ENCODE measurements around the gene PTPRCAP. TPM values are rescaled to one million over a fixed set of nuclear protein-coding genes. Genes with fewer than 3 reads are reported as not detected.
"Not testable (repeated sequence)": the region's sequence is repeated elsewhere in the genome, so short reads cannot be mapped to it uniquely, and the experiment has no call there.

Gene PTPRCAP
- total and polyA plus RNA-seq, 9 donors, result 0.84 to 1.5 (median 1.2) TPM

GRCh38 chr11:67407688-67408163 is 29.8 kb downstream of the PTPRCAP start:
- Histone ChIP-seq H3K4me3 (ENCODE audit: low read length) (no peak overlapping the region), H3K4me1 (ENCODE audit: control insufficient read depth, insufficient read depth, low read length) (peaks cover 45% of the 10 kb centered on the region), H3K36me3 (ENCODE audit: control insufficient read depth, insufficient read depth, low read length) (no peaks in the 10 kb centered on the region), H3K9me3 (replicated peaks; ENCODE audit: control insufficient read depth, low read depth, low read length) (no peaks in the 10 kb centered on the region), H3K27ac (ENCODE audit: low read length) (no peak overlapping the region), H3K27me3 (ENCODE audit: control insufficient read depth, insufficient read depth, low read length) (peaks cover 39% of the 10 kb centered on the region)
- WGBS (ENCODE audit: insufficient coverage), result 59% methylated on average over 7 of the region's 12 CpGs
- DNase-seq, result no peak

DNA sequence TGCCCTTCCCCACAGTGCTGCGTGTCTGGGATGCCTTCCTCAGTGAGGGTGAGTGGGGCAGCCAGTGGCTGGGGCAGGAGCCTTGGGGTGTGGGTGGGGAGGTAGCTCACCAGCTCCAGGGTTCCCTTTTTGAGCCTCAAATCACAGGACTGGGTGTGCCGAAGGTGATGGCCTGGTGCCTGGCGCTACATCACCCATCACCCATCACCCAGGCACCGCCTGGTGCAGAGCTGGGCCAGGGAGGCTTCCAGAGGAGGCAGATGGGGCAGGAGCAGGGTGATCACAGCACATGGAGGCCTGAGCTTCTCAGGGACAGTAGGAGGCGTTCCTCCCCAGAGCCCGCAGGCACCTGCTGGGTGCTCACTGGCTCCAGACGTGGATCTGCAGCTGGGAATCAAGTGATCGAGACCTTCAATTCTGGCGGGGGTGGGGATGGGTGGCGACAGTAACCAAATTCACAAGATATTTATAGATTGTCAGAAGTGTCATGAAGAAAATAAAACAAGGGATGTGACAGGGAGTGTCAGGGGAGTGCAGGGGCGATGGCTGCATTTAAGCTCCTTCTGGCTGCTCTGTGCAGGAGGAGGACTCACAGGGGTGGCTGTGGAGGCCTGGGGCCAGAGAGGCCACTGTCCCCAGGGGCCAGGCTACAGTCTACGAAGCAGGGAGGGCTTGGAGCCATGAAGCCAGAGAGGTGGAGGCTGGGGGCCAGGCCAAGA is 30.4 kb downstream of the PTPRCAP start:
- no peak for DNase-seq
- no peak overlapping the region for H3K27ac ChIP-seq (ENCODE audit: low read length)
- H3K36me3 ChIP-seq (ENCODE audit: control insufficient read depth, insufficient read depth, low read length), result no peaks in the 10 kb centered on the region
- no peak overlapping the region for H3K4me3 ChIP-seq (ENCODE audit: low read length)
- peaks cover 38% of the 10 kb centered on the region for H3K27me3 ChIP-seq (ENCODE audit: control insufficient read depth, insufficient read depth, low read length)
- peaks cover 47% of the 10 kb centered on the region for H3K4me1 ChIP-seq (ENCODE audit: control insufficient read depth, insufficient read depth, low read length)
- H3K9me3 ChIP-seq (replicated peaks; ENCODE audit: control insufficient read depth, low read depth, low read length), result no peaks in the 10 kb centered on the region
- 54% methylated on average over 5 of the region's 12 CpGs for WGBS (ENCODE audit: insufficient coverage)

DNA sequence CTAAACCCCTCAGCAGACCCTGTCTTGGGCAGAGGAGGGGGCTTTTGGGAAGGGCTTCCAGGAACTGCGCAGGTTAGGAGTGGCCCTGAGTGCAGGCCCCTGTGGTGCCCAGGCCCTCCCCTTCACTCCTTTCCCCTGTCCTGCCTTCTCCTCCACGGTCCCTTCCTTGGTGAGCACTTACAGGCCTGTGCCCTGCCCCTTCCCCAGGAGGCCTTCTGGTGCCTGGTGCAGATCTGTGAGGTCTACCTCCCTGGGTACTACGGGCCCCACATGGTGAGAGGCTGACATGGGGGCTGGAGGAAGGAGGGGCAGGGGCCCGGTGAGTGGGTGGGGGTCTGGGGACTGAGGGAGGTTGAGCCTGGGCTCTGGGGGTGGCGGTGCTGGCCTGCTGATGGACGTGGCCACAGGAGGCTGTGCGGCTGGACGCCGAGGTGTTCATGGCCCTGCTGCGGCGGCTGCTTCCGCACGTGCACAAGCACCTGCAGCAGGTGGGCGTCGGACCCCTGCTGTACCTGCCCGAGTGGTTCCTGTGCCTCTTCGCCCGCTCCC is 31.0 kb downstream of the PTPRCAP start:
- Histone ChIP-seq H3K4me1 (ENCODE audit: control insufficient read depth, insufficient read depth, low read length) (peaks cover 49% of the 10 kb centered on the region), H3K4me3 (ENCODE audit: low read length) (no peak overlapping the region), H3K27ac (ENCODE audit: low read length) (no peak overlapping the region), H3K9me3 (replicated peaks; ENCODE audit: control insufficient read depth, low read depth, low read length) (no peaks in the 10 kb centered on the region), H3K27me3 (ENCODE audit: control insufficient read depth, insufficient read depth, low read length) (peaks cover 32% of the 10 kb centered on the region), H3K36me3 (ENCODE audit: control insufficient read depth, insufficient read depth, low read length) (no peaks in the 10 kb centered on the region)
- 85% methylated on average over 16 of the region's 18 CpGs for WGBS (ENCODE audit: insufficient coverage)
- no peak for DNase-seq

GRCh38 chr11:67405688-67406339 is 31.7 kb downstream of the PTPRCAP start:
- Histone ChIP-seq H3K27me3 (ENCODE audit: control insufficient read depth, insufficient read depth, low read length) (peaks cover 25% of the 10 kb centered on the region), H3K36me3 (ENCODE audit: control insufficient read depth, insufficient read depth, low read length) (no peaks in the 10 kb centered on the region), H3K4me3 (ENCODE audit: low read length) (no peak overlapping the region), H3K9me3 (replicated peaks; ENCODE audit: control insufficient read depth, low read depth, low read length) (no peaks in the 10 kb centered on the region), H3K27ac (ENCODE audit: low read length) (no peak overlapping the region), H3K4me1 (ENCODE audit: control insufficient read depth, insufficient read depth, low read length) (peaks cover 48% of the 10 kb centered on the region)
- no peak for DNase-seq
- 80% methylated on average over 6 of the region's 9 CpGs for WGBS (ENCODE audit: insufficient coverage)

DNA sequence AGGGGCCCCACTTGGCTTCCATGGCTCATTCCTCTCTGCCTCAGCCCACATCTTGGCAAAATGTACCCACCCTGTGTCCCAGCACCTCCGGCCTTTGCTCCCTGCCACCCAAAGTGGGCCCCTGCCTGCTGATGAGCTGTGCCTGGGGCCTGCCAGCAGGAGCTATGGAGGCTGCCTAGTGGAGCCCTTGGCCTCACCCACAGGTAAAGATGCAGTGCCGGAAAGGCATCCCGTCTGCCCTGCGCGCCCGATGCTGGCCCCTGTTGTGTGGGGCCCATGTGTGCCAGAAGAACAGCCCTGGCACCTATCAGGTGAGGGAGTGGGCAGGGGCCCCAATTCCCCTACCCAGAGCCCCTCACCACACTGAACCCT is 32.3 kb downstream of the PTPRCAP start:
- Histone ChIP-seq H3K4me1 (ENCODE audit: control insufficient read depth, insufficient read depth, low read length) (peaks cover 48% of the 10 kb centered on the region), H3K27ac (ENCODE audit: low read length) (no peak overlapping the region), H3K36me3 (ENCODE audit: control insufficient read depth, insufficient read depth, low read length) (peaks cover 5% of the 10 kb centered on the region), H3K4me3 (ENCODE audit: low read length) (no peak overlapping the region), H3K9me3 (replicated peaks; ENCODE audit: control insufficient read depth, low read depth, low read length) (no peaks in the 10 kb centered on the region), H3K27me3 (ENCODE audit: control insufficient read depth, insufficient read depth, low read length) (peaks cover 19% of the 10 kb centered on the region)
- WGBS (ENCODE audit: insufficient coverage), result 82% methylated on average over 2 of the region's 6 CpGs
- DNase-seq, result no peak

DNA sequence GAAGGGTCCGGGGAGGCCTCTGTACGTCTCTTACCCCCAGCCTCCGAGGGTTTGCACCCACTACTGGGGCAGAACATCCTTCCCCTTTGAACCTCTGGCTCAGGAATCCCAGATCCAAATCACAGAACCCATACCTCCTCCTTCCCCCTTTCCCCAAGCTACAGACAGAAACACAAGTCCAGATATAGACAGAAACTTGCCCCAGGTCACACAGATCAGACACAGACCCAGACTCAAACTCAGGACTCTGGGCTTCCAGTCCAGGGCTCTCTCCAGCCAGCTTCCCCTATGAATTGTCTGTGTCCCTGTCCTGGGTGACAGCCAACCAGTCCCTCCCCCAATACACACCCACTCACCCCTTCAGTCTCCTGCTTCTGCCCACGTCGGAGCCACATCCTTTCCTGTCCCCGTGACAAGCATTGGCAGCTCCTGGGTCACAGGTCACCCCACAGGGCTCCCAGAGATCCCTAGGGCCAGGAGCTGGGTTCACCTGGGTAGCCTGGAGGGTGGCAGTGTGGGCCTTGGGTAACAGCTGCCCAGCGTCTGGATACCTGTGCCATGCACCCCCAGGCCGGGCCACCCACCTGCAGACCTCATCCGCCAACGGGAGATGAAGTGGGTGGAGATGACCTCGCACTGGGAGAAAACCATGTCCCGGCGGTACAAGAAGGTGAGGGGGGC is 32.8 kb downstream of the PTPRCAP start:
- peak overlapping the region; percentile 15 for H3K4me3 ChIP-seq (ENCODE audit: low read length)
- peaks cover 14% of the 10 kb centered on the region for H3K27me3 ChIP-seq (ENCODE audit: control insufficient read depth, insufficient read depth, low read length)
- no peaks in the 10 kb centered on the region for H3K9me3 ChIP-seq (replicated peaks; ENCODE audit: control insufficient read depth, low read depth, low read length)
- H3K36me3 ChIP-seq (ENCODE audit: control insufficient read depth, insufficient read depth, low read length), result peaks cover 7% of the 10 kb centered on the region
- no peak overlapping the region for H3K27ac ChIP-seq (ENCODE audit: low read length)
- H3K4me1 ChIP-seq (ENCODE audit: control insufficient read depth, insufficient read depth, low read length), result peaks cover 47% of the 10 kb centered on the region
- DNase-seq, result no peak
- WGBS (ENCODE audit: insufficient coverage), result 65% methylated on average over 10 of the region's 13 CpGs

- not testable (repeated sequence) for DNase-seq; H3K27ac ChIP-seq (ENCODE audit: low read length); H3K9me3 ChIP-seq (replicated peaks; ENCODE audit: control insufficient read depth, low read depth, low read length); H3K27me3 ChIP-seq (ENCODE audit: control insufficient read depth, insufficient read depth, low read length); H3K4me3 ChIP-seq (ENCODE audit: low read length)
- Histone ChIP-seq H3K36me3 (ENCODE audit: control insufficient read depth, insufficient read depth, low read length) (peaks cover 23% of the 10 kb centered on the region), H3K4me1 (ENCODE audit: control insufficient read depth, insufficient read depth, low read length) (peaks cover 39% of the 10 kb centered on the region)
- 94% methylated on average over 5 of the region's 9 CpGs for WGBS (ENCODE audit: insufficient coverage)
These were observed 34.4 kb downstream of the PTPRCAP start for GRCh38 chr11:67403085-67403484.

DNA sequence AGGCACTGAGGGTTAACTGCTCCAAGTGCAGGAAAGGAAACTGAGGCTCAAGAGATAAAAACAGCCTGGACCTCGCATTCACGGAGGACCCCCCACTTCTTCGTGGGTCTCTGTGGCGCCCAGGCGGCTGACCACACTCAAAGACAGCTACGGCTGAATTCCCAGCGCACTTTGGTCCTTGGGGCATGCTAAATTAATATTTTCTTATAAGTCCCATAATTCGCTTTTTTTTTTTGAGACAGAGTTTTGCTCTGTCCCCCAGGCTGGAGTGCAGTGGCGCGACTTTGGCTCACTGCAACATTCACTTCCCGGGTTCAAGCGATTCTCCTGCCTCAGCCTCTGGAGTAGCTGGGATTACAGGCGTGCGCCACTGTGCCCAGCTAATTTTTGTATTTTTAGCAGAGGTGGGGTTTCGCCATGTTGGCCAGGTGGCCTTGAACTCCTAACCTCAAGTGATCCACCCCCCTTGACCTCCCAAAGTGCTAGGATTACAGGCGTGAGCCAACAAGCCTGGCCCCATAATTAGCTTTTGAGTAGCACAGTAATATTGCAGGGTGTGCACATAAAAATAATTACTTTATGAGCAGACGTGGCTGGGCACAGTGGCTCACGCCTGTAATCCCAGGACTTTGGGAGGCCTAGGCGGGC is 35.2 kb downstream of the PTPRCAP start:
- not testable (repeated sequence) for H3K9me3 ChIP-seq (replicated peaks; ENCODE audit: control insufficient read depth, low read depth, low read length); DNase-seq; H3K27me3 ChIP-seq (ENCODE audit: control insufficient read depth, insufficient read depth, low read length)
- 62% methylated on average over 13 of the region's 19 CpGs for WGBS (ENCODE audit: insufficient coverage)
- peaks cover 30% of the 10 kb centered on the region for H3K36me3 ChIP-seq (ENCODE audit: control insufficient read depth, insufficient read depth, low read length)
- H3K27ac ChIP-seq (ENCODE audit: low read length), result peak overlapping the region; percentile 92
- peaks cover 34% of the 10 kb centered on the region for H3K4me1 ChIP-seq (ENCODE audit: control insufficient read depth, insufficient read depth, low read length)
- peak overlapping the region; percentile 45 for H3K4me3 ChIP-seq (ENCODE audit: low read length)

DNA sequence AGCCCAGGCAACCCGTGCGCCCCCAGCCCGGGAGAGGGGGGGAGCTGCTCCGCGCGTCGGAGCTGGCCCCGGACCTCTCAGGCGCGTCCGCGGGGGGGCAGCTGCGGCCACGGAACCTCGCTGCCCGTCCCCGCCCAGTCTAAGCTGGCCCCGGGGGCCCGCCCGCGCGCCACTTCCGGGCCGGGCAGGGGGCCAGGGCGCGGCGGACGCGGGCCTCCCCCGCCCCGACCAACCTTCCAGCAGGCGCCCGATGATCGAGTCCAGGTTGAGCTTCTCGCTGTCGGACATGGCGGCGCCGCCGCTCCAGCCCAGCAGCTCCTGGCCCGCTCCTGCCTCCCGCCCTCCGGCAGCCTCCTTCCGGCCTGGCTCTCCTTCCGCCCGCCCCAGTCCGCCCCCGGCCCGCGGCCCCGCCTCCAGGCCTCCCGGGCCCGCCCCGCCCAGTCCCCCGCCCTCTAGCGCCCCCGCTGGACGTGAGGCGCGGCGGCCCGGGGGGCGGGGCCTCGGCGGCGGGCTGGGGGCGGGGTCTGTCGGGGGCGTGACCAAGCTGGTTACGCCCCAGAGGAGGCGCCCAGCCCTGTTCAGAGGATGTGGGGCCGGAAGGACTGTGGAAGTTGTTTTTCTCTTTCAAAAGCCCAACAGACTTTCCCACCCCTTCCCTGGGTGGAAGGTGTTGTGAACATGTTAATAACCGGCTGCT is 35.8 kb downstream of the PTPRCAP start, which contains the start of gene PPP1CA:
Gene PPP1CA, minus strand, starts transcription at position 364 of the 697 bp plus-strand sequence. Its CDS starts 76 bp downstream, at position 288.
- Histone ChIP-seq H3K27me3 (ENCODE audit: control insufficient read depth, insufficient read depth, low read length) (peaks cover 4% of the 10 kb centered on the region), H3K4me3 (ENCODE audit: low read length) (peak within 1 kb of the TSS; percentile 99), H3K36me3 (ENCODE audit: control insufficient read depth, insufficient read depth, low read length) (peaks cover 37% of the 10 kb centered on the region), H3K4me1 (ENCODE audit: control insufficient read depth, insufficient read depth, low read length) (peaks cover 40% of the 10 kb centered on the region), H3K27ac (ENCODE audit: low read length) (peak within 1 kb of the TSS; percentile 92), H3K9me3 (replicated peaks; ENCODE audit: control insufficient read depth, low read depth, low read length) (no peaks in the 10 kb centered on the region)
- WGBS (ENCODE audit: insufficient coverage), result under 1% methylated on average over 44 of the region's 73 CpGs
- peak; percentile 96 for DNase-seq

All from muscle of leg (tissue), 11 donors.